NB4 (cell line): Measurements from ENCODE around the gene NKIRAS1.

Source experiments
- CTCF ChIP-seq: IDR thresholded peaks from one replicate; pipeline ENCODE4 v1.5.1; 2012; ENCODE audit warnings: low read depth, low read length
- MAX ChIP-seq: IDR thresholded peaks from 2 replicates; pipeline ENCODE4 v1.6.1; 2011; ENCODE audit warnings: low read depth, low read length
- MYC ChIP-seq: IDR thresholded peaks from 2 replicates; pipeline ENCODE4 v1.6.1; 2011; ENCODE audit warnings: low read depth, low read length
- POLR2A ChIP-seq: IDR thresholded peaks from 2 replicates; pipeline ENCODE4 v1.6.1; 2011; ENCODE audit warnings: mild to moderate bottlenecking; ENCODE audit not compliant: insufficient read length; ENCODE audit errors: extremely low read depth

GRCh38 chr3:23867838-23868237, 49.0 kb downstream of the NKIRAS1 start:
- TF ChIP-seq CTCF (no peak), POLR2A (no peak), MAX (no peak), MYC (no peak)
